ENCODE results near the gene GPR84.

DNA sequence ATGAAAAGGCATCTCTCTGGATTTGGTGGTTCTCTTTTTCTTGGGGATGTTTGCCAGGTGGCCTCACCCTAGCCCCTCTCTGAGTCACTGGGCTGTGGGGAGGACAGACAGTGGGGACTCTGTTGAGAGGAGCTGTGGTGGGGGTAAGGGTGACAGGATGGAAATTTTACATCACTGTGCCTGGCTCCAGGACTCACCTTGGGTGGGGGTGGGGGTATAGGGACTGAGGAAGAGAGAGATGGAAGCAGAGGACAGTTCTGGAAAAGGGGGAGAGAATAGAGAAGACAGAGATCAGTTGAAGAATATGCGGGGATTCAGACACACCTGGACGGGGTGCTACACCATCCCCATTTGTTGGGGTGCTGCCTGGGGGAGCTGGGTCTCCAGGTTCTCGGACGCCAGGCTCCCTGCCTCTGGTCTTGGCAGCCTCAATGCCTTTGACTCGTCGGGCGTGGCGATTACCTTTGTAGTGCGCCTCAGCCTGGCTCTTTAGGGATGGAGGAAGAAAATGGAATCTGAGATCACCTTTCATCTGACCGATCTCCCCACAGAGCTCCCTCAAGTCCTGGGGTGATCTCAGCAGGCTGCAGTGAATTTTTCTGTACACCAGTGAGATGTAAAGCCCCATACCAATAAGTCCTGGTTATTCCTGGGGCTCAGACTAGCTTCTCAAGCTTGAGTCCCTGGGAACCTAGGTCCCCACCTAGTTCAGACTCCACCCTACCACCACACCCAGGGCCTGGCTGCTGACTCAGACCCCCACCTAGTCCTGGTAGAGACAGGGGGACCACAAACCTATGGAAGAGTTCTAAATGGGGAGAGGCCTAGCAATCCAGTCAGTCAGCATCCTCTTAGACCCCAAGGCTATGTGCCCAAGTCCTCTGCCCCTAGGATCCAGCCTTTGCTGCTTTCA is 9.6 kb upstream of the GPR84 start:
- TF ChIP-seq, protein P1, sequence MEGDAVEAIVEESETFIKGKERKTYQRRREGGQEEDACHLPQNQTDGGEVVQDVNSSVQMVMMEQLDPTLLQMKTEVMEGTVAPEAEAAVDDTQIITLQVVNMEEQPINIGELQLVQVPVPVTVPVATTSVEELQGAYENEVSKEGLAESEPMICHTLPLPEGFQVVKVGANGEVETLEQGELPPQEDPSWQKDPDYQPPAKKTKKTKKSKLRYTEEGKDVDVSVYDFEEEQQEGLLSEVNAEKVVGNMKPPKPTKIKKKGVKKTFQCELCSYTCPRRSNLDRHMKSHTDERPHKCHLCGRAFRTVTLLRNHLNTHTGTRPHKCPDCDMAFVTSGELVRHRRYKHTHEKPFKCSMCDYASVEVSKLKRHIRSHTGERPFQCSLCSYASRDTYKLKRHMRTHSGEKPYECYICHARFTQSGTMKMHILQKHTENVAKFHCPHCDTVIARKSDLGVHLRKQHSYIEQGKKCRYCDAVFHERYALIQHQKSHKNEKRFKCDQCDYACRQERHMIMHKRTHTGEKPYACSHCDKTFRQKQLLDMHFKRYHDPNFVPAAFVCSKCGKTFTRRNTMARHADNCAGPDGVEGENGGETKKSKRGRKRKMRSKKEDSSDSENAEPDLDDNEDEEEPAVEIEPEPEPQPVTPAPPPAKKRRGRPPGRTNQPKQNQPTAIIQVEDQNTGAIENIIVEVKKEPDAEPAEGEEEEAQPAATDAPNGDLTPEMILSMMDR (optimal IDR thresholded peaks at IDR 0.05 in 1 of 3, IDR thresholded peaks at IDR 0.05 in 1 of 3, conservative IDR thresholded peaks at IDR 0.05 in 1 of 3; ENCODE audit: extremely low read depth in 1 of 3, insufficient read depth in 2 of 3, low read length in 3 of 3), result no peak
- TF ChIP-seq EZH2 (IDR thresholded peaks at IDR 0.05; ENCODE audit: low read length), result no peak

Measured in keratinocyte (primary cell).